ENCODE results near the gene DOCK2. TPM values are rescaled to one million over a fixed set of nuclear protein-coding genes. Genes with fewer than 3 reads are reported as not detected.

The DOCK2 gene
- polyA plus RNA-seq, 1 donor (not counting 4 experiments of a cell fraction or from before 2014, with no cell fraction given) = 0.21 TPM

GRCh38 chr5:170006021-170006420, 368.9 kb downstream of the DOCK2 start:
- Histone ChIP-seq H3K27ac (ENCODE audit: control insufficient read depth, insufficient read depth, low read length) (no peak overlapping the region), H3K9ac (ENCODE audit: control insufficient read depth, extremely low read depth, insufficient read depth, low read length) (no peak overlapping the region), H3K36me3 (ENCODE audit: control insufficient read depth in 2 of 2, extremely low read depth in 1 of 2, insufficient read depth in 2 of 2, low read length in 2 of 2) (no peaks in the 10 kb centered on the region), H3K4me2 (ENCODE audit: control insufficient read depth, extremely low read depth, insufficient read depth, low read depth, low read length) (no peak overlapping the region), H3K4me1 (ENCODE audit: control insufficient read depth, extremely low read depth, insufficient read depth, low read length) (no peaks in the 10 kb centered on the region), H4K20me1 (ENCODE audit: control insufficient read depth, extremely low read depth, insufficient read depth, low read length) (no peaks in the 10 kb centered on the region), H2AFZ (ENCODE audit: control insufficient read depth, low read length) (no peak overlapping the region), H3K9me3 (ENCODE audit: control insufficient read depth, low read depth, low read length) (no peaks in the 10 kb centered on the region), H3K9me1 (ENCODE audit: control insufficient read depth, extremely low read depth, insufficient read depth, low read length) (no peaks in the 10 kb centered on the region), H3K4me3 (ENCODE audit: control insufficient read depth in 2 of 3, extremely low read depth in 1 of 3, insufficient read depth in 2 of 3, low read depth in 1 of 3, low read length in 3 of 3) (no peak overlapping the region), H3K27me3 (ENCODE audit: control insufficient read depth, extremely low read depth, insufficient read depth, low read length) (no peaks in the 10 kb centered on the region), H3K79me2 (ENCODE audit: control insufficient read depth, insufficient read depth, low read length) (no peaks in the 10 kb centered on the region)
- DNase-seq (ENCODE audit: low read depth, low spot score) (no peak), FAIRE-seq (no peak)
- dilution Hi-C loops (cut with MboI; ENCODE audit: extremely low pct_ligation_motif_present, low sequenced_read_pairs) = no loop called here
- no peak for TF ChIP-seq EZH2 (IDR thresholded peaks at IDR 0.05; ENCODE audit: low read length)
- no peak for TF ChIP-seq CTCF (optimal IDR thresholded peaks at IDR 0.05 in 1 of 3, IDR thresholded peaks at IDR 0.05 in 1 of 3, conservative IDR thresholded peaks at IDR 0.05 in 1 of 3; ENCODE audit: extremely low read depth in 1 of 3, insufficient read depth in 2 of 3, low read length in 3 of 3)

DNA sequence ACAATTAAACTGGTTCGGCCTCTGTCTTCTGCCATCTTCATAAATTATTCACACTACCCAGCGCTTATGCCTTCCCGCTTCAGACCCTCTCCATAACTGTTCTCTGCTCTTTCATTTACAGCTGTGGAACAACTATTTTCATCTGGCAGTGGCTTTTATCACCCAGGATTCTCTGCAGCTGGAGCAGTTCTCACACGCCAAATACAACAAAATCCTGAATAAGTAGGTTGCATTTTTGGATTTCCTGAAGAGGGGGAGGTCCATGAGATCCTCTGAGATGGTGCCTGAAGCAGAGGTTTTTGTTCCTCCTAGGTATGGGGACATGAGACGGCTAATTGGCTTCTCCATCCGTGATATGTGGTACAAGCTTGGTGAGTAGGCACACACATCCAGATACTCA, 371.3 kb downstream of the DOCK2 start:
- no peaks in the 10 kb centered on the region for H3K4me1 ChIP-seq (ENCODE audit: control insufficient read depth, extremely low read depth, insufficient read depth, low read length)
- dilution Hi-C loops (cut with MboI; ENCODE audit: extremely low pct_ligation_motif_present, low sequenced_read_pairs) = no loop called here
- no peaks in the 10 kb centered on the region for H4K20me1 ChIP-seq (ENCODE audit: control insufficient read depth, extremely low read depth, insufficient read depth, low read length)
- H2AFZ ChIP-seq (ENCODE audit: control insufficient read depth, low read length) = no peak overlapping the region
- TF ChIP-seq EZH2 (IDR thresholded peaks at IDR 0.05; ENCODE audit: low read length) = no peak
- no peaks in the 10 kb centered on the region for H3K36me3 ChIP-seq (ENCODE audit: control insufficient read depth in 2 of 2, extremely low read depth in 1 of 2, insufficient read depth in 2 of 2, low read length in 2 of 2)
- no peaks in the 10 kb centered on the region for H3K27me3 ChIP-seq (ENCODE audit: control insufficient read depth, extremely low read depth, insufficient read depth, low read length)
- FAIRE-seq (no peak), DNase-seq (ENCODE audit: low read depth, low spot score) (no peak)
- no peaks in the 10 kb centered on the region for H3K9me3 ChIP-seq (ENCODE audit: control insufficient read depth, low read depth, low read length)
- H3K27ac ChIP-seq (ENCODE audit: control insufficient read depth, insufficient read depth, low read length) = no peak overlapping the region
- no peaks in the 10 kb centered on the region for H3K79me2 ChIP-seq (ENCODE audit: control insufficient read depth, insufficient read depth, low read length)
- no peak overlapping the region for H3K4me2 ChIP-seq (ENCODE audit: control insufficient read depth, extremely low read depth, insufficient read depth, low read depth, low read length)
- no peak overlapping the region for H3K9ac ChIP-seq (ENCODE audit: control insufficient read depth, extremely low read depth, insufficient read depth, low read length)
- no peak overlapping the region for H3K4me3 ChIP-seq (ENCODE audit: control insufficient read depth in 2 of 3, extremely low read depth in 1 of 3, insufficient read depth in 2 of 3, low read depth in 1 of 3, low read length in 3 of 3)
- no peaks in the 10 kb centered on the region for H3K9me1 ChIP-seq (ENCODE audit: control insufficient read depth, extremely low read depth, insufficient read depth, low read length)

- Histone ChIP-seq H3K9me3 (ENCODE audit: control insufficient read depth, low read depth, low read length) (no peaks in the 10 kb centered on the region), H3K9ac (ENCODE audit: control insufficient read depth, extremely low read depth, insufficient read depth, low read length) (no peak overlapping the region), H3K4me2 (ENCODE audit: control insufficient read depth, extremely low read depth, insufficient read depth, low read depth, low read length) (no peak overlapping the region), H4K20me1 (ENCODE audit: control insufficient read depth, extremely low read depth, insufficient read depth, low read length) (no peaks in the 10 kb centered on the region), H3K27ac (ENCODE audit: control insufficient read depth, insufficient read depth, low read length) (no peak overlapping the region), H3K36me3 (ENCODE audit: control insufficient read depth in 2 of 2, extremely low read depth in 1 of 2, insufficient read depth in 2 of 2, low read length in 2 of 2) (no peaks in the 10 kb centered on the region), H3K27me3 (ENCODE audit: control insufficient read depth, extremely low read depth, insufficient read depth, low read length) (no peaks in the 10 kb centered on the region), H2AFZ (ENCODE audit: control insufficient read depth, low read length) (no peak overlapping the region), H3K4me3 (ENCODE audit: control insufficient read depth in 2 of 3, extremely low read depth in 1 of 3, insufficient read depth in 2 of 3, low read depth in 1 of 3, low read length in 3 of 3) (no peak overlapping the region), H3K9me1 (ENCODE audit: control insufficient read depth, extremely low read depth, insufficient read depth, low read length) (no peaks in the 10 kb centered on the region), H3K79me2 (ENCODE audit: control insufficient read depth, insufficient read depth, low read length) (no peaks in the 10 kb centered on the region), H3K4me1 (ENCODE audit: control insufficient read depth, extremely low read depth, insufficient read depth, low read length) (no peaks in the 10 kb centered on the region)
- dilution Hi-C loops (cut with MboI; ENCODE audit: extremely low pct_ligation_motif_present, low sequenced_read_pairs) = no loop called here
- FAIRE-seq = no peak
- TF ChIP-seq CTCF (optimal IDR thresholded peaks at IDR 0.05 in 1 of 3, IDR thresholded peaks at IDR 0.05 in 1 of 3, conservative IDR thresholded peaks at IDR 0.05 in 1 of 3; ENCODE audit: extremely low read depth in 1 of 3, insufficient read depth in 2 of 3, low read length in 3 of 3) (no peak), EZH2 (IDR thresholded peaks at IDR 0.05; ENCODE audit: low read length) (no peak)
- DNase-seq (ENCODE audit: low read depth, low spot score) = no peak
Observed at GRCh38 chr5:170010595-170010994, 373.5 kb downstream of the DOCK2 start.

Data from keratinocyte (primary cell).